A549 (cell line): Measurements from ENCODE around the gene SPPL2C.

Source experiments
- CHD2 ChIP-seq: fragments of 150-350 bp; IDR thresholded peaks from 2 replicates; pipeline ENCODE4 v1.6.1; 2014; ENCODE audit warnings: low read length; ENCODE audit not compliant: partially characterized antibody
- ESRRA ChIP-seq: fragments of 150-350 bp; IDR thresholded peaks from 2 replicates; pipeline ENCODE4 v1.6.1; 2014; ENCODE audit warnings: mild to moderate bottlenecking, low read length, borderline replicate concordance
- HDAC2 ChIP-seq: fragments of 200-600 bp; sonication (generic); IDR thresholded peaks from 2 replicates; pipeline ENCODE4 v1.6.1; 2016
- HMGXB4 ChIP-seq: fragments of 250-450 bp; sonication (Bioruptor Pico); IDR thresholded peaks from 2 replicates; pipeline ENCODE4 v1.5.0; 2021; ENCODE audit warnings: mild to moderate bottlenecking, moderate library complexity, borderline replicate concordance
- MAX ChIP-seq: IDR thresholded peaks from 2 replicates; pipeline ENCODE4 v1.6.1; 2012
- MYC ChIP-seq: IDR thresholded peaks from 2 replicates; pipeline ENCODE4 v1.6.1; 2012; ENCODE audit warnings: mild to moderate bottlenecking, inconsistent platforms, low read length, improper control_type of control experiment, borderline replicate concordance
- POLR2A ChIP-seq: IDR thresholded peaks from 2 replicates; pipeline ENCODE4 v1.6.1; 2012; ENCODE audit warnings: mild to moderate bottlenecking, low read length
- RCOR1 ChIP-seq: fragments of 150-350 bp; IDR thresholded peaks from 2 replicates; pipeline ENCODE4 v1.6.1; 2014; ENCODE audit warnings: antibody characterized with exemption, low read length, low read depth
- TF ChIP-seq, protein P1 (sequence below): fragments of >200 bp; sonication (Bioruptor Twin); formaldehyde crosslinking; IDR thresholded peaks from 3 replicates; pipeline ENCODE4 v1.5.1; 2016

DNA sequence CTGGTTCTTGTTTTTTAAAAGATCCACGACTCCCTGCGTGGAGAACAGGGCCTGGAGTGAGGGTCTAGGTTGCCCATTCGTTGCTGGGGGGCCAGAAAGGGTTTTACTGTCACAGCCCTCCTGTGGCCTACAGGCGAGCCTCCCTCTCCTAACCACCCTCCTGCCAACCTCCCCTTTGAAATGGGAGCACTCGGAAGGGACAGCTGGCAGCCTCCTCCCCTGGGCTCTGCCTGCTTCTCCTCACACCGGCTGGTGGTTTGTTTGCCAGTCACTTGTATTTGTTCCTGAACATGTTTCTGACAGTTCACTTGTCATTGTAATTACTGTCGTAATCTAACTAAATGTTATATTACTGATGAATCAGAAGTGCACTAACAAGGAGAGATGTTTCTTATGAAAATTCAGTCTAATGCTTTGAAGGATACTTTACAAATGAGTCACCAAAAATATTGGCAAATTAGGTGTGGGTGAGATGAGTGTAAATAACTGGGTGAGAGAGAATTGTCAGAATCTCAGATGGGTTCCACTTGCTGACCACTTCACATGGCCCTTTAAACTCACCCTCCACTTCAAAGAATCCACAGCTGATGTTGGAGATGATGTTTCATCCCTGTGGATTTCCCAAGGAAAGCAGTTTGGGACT, 2.7 kb upstream of the SPPL2C start:
- TF ChIP-seq POLR2A (no peak), ESRRA (no peak), MAX (no peak), HDAC2 (no peak), RCOR1 (no peak), HMGXB4 (CRISPR knock-in tag) (no peak), MYC (no peak), CHD2 (no peak)
- TF ChIP-seq, protein P1, sequence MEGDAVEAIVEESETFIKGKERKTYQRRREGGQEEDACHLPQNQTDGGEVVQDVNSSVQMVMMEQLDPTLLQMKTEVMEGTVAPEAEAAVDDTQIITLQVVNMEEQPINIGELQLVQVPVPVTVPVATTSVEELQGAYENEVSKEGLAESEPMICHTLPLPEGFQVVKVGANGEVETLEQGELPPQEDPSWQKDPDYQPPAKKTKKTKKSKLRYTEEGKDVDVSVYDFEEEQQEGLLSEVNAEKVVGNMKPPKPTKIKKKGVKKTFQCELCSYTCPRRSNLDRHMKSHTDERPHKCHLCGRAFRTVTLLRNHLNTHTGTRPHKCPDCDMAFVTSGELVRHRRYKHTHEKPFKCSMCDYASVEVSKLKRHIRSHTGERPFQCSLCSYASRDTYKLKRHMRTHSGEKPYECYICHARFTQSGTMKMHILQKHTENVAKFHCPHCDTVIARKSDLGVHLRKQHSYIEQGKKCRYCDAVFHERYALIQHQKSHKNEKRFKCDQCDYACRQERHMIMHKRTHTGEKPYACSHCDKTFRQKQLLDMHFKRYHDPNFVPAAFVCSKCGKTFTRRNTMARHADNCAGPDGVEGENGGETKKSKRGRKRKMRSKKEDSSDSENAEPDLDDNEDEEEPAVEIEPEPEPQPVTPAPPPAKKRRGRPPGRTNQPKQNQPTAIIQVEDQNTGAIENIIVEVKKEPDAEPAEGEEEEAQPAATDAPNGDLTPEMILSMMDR = no peak
